NCI-H1048 (cell line): ENCODE results near the gene FATE1.

ENCODE experiments used
- DNase-seq: peaks from one replicate; lab custom pipeline; 2025; lab: John Stamatoyannopoulos, UW

The FATE1 gene

DNA sequence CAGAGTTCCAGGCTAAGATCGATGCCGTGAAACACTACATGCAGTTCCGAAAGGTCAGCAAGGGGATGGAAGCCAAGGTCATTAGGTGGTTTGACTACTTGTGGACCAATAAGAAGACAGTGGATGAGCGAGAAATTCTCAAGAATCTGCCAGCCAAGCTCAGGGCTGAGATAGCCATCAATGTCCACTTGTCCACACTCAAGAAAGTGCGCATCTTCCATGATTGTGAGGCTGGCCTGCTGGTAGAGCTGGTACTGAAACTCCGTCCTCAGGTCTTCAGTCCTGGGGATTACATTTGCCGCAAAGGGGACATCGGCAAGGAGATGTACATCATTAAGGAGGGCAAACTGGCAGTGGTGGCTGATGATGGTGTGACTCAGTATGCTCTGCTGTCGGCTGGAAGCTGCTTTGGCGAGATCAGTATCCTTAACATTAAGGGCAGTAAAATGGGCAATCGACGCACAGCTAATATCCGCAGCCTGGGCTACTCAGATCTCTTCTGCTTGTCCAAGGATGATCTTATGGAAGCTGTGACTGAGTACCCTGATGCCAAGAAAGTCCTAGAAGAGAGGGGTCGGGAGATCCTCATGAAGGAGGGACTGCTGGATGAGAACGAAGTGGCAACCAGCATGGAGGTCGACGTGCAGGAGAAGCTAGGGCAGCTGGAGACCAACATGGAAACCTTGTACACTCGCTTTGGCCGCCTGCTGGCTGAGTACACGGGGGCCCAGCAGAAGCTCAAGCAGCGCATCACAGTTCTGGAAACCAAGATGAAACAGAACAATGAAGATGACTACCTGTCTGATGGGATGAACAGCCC is 28.0 kb downstream of the FATE1 start:
- DNase-seq, result no peak

DNA sequence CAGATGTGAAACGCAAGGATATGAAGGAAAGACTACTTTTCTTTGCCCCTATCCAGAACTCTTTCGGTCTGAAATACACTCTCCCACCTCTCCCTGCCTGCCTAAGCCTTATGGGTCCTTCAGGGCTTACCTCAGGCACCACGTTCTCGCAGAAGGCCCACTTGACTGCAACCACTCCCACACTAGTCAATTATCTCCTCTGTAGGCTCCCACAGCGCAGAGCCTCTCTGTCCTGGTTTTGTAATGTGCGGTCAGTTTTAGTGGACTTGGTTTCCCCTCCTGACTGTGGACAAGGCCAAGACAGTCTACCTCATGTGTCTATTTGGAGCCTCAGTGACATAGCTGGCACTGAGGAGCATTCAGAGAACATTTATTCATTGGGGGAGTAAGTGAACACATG is 29.8 kb downstream of the FATE1 start:
- no peak for DNase-seq

DNA sequence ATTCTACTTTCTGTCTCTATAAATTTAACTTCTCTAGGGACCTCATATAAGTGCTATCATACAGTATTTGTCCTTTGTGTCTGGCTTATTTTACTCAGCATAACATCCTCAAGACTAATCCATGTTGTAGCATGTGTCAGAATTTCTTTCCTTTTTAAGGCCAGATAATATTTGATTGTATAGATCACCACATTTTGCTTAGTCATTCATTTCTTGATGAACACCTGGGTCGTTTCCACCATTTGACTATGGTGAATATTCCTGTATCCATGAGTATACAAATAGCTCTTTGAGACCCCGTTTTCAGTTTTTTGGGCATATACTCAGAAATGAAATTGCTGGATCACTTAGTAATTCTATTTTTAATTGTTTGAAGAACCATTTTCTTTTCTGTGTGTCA is 30.7 kb downstream of the FATE1 start:
- DNase-seq, result no peak

DNA sequence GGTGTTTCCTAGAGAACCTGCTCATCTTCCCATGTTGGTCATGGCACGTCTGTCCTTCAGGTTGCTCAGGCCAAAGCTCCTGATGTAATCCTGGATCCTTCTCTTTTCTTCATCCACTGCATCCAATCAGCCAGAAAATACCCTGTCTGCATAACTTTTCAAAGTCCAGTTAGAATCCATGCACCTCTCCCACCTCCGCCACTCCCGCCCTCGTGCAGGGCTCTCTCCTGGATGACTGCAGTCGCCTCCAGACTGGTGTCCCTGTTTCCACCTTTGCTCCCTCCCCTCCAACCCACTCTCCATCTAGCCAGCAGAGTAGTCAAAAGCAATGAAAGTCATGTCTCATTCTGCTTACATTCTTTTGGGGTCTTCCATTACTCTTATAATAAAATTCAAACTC is 34.7 kb downstream of the FATE1 start:
- no peak for DNase-seq

DNA sequence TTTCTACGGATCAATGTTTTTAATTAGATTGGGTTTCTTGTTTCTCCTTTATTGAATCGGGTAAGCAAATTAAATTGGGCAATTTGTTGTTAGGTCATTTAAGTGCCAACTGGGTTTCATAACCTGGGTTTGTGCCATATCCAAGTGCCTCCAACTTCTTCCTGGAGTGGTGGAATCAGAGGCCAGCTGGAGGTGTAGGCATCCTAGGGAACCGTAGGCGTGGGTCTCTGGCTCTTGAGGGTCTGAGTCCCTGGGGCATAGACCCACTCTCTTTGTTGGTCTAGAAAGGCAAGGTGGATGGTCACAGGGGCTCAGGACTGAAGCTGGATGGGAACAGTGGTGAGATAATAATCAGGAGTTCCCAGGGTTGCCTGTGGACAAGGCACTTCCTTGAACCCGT is 37.0 kb downstream of the FATE1 start:
- DNase-seq, result no peak

DNA sequence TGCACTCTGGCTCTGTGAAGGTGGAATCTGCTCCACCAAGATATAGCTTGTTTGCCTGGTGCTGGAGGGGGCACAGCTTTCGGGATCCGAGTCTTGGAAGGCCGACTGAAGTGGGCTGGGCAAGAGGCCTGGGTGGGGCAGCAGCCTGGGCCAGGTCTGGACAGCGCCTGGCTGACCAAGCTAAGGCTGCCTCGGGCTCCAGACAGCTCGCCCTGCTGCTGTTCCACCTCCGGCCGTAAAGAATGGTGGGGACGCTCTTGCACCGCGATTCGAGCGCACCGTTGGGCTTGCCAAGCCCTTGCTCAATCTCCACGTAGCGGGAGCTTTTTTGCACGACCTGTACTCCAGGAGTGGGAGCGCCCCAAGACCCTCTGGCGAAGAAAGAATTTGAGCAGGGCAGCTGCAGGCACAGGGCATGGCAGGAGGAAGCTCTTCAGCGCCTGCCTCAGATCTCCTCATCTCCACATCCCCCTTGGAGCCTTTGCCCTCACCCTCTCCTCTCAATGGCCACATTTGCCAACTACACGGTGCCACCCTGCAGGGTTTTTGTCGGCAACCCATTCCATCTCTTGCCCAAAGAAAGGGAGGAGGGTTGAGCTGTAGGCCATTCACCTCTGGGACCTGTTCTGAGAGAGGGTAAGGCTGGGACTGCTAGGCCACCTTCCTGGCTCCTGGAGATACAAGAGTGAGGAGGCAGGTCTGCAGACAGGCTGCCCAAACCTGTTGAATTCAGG is 37.6 kb downstream of the FATE1 start:
- DNase-seq, result no peak

DNA sequence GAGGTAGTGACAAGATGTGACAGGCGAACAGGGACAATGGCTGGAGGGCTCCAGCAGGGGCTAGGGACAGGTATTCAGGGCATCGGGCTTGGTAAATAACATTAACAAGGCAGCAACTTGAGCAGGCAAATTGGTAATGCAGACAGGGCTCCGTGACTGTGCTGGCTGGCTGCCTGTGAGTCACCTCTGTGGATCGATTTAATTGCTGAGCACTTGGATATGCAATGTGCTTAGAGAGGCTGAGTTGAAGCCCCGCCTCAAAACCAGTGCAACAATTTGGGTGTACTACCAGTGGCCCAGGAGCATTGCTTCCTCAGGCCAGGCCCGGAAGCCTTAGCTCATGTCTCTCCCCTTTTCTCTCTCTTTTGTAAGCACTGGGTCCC is 38.2 kb downstream of the FATE1 start:
- no peak for DNase-seq

DNA sequence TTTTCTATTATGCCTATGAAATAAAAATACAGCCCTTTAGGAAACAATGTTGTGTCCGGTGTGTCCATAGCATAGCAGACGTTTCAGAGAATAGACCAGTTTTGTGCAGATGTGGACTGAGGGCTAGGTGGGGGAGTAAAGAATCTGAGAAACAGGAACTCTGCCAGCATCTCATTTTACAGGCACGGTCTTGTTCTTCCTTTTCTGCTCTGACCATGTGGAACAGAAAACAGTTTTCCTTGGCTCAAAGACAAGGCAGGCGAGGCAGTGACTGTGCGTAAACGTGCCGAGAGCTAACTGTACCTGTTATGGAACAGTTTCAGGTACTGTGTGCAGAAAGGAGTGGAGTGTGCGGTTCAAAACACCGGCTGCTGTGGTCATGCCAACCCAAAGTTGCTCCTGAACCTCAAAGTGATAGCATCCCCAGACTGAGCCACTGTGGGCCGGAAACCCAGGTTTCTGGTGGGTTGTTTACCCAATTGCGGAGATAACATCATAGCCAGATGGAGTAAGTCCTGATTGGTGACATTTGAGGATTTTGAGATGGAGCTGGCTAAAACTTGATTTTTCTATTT is 38.9 kb downstream of the FATE1 start:
- DNase-seq, result no peak

DNA sequence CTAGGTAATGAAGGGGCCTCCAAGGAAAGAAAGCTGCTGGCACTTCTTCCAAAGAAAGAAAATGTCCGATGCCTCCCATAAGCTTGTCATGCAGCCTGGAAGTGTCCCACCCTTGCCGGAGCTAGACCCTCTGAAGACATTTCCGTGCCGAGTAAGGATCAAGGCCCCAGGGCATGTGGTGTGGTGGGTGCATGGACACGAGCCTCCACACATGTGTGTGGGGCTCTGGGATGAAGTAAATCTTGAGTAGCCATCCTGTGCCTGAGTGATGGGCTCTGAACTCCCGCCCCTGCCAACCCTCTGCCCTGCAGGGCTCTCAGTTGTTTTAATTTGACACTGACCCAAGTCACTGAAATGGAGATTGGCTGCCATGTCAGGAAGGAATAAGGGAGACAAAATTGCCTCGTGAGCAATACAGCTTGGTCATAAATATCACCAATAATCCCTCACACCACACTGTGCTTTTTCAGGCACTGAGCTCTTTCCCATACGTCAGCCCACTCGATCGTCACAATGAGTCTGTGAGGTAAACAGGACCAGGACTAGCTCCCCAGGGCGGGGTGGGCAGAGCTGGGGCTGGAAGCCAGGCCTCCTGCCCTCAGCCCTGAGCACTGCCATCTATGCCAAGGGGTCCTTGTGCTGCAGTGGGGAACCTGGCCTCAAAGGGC is 43.3 kb downstream of the FATE1 start:
- DNase-seq, result no peak

DNA sequence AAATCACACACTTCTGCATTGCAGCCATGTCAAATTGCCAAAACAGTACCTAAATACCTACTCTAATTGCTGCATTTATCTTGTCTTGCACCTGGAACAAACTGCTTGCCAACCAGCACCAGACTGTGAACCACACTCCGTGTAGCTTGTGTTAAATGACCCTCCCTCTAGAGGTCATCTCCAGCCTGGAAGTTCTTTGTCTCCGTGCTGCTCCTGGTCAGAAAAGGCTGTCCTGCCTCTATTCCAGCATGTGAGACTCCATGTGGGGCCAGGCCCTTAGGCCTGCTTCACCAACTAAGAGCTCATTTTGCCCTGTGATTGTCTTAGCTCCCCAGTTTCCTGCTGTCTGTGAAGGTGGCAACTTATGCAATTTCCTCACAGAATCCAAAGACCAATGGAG is 47.0 kb downstream of the FATE1 start:
- DNase-seq, result no peak

DNA sequence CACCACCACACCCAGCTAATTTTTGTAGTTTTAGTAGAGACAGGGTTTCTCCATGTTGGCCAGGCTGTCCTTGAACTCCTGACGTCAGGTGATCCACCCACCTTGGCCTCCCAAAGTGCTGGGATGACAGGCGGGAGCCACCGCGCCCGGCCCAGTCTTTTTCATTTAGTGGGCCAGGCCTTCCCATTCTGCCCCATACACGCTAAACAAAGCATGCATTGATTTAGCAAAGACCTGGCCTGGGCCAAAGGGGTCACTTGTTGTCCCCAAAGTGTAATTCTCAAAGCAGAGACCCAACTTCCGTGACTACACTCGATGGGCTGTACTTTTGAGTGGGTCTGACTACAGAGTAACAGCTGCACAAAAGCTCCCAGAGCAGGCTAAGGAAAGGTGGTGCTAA is 47.9 kb downstream of the FATE1 start:
- DNase-seq, result no peak

DNA sequence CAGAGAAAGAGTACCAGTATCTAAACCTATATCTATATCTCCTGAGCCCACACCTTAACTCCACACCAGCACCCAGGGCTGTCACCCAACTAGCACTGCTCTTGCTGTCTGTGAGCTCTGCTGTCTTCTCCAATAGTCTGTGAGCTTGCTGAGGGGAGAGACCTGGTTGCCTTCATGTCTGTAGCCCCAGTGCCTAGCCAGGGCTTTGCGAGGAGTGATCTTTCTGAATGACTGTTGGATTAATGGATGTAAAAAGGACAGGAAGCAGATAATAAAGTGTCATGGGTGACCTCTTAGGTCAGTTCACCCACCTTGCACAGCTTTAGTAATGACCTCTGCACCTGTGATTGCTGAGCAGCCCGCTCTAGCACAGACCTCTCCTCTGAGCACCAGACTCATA is 49.2 kb downstream of the FATE1 start:
- DNase-seq, result no peak

DNA sequence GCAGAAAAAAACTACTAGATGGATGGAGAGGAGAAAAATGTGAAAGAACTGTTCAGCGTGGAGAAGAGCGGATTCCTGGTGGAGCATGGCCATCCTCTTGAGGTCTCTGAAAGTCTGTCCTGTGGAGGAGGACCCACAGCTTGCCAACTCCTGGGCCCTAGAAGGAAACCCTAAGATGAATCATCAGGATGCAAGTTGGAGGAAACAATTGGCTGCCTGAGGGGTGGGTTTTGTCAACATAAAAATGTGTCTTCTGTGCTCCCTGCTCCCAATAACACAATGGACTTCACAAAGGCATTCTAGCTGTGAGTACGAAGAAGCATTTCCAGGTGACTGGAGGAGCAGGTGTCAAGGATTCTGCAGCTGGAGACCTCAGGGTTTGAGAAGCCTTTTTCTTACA is 55.9 kb downstream of the FATE1 start:
- DNase-seq, result no peak
